CD14-positive monocyte (primary cell): ENCODE data around the gene EEF1AKMT1. TPM values are rescaled to one million over a fixed set of nuclear protein-coding genes. Genes with fewer than 3 reads are reported as not detected.

Experiments used
- DNase-seq, 3 donors: peaks; one replicate each; pipeline ENCODE4 v3.0.0-alpha.2; 2011 to 2022
- H2AFZ ChIP-seq: 2 replicates; pipeline ENCODE4 v1.6.0; 2012; ENCODE audit warnings: mild to moderate bottlenecking, low read depth, low read length, inconsistent platforms; ENCODE audit not compliant: insufficient read depth, poor library complexity, severe bottlenecking
- H3K27ac ChIP-seq, 2 donors: 1 replicate in 1 of 2; 2 replicates in 1 of 2; pipeline ENCODE4 v1.5.1; 2012 to 2013; ENCODE audit warnings: low read length in 2 of 2, control low read depth in 1 of 2, inconsistent platforms in 1 of 2, low read depth in 1 of 2, mild to moderate bottlenecking in 1 of 2
- H3K27me3 ChIP-seq, 2 donors: one replicate each; pipeline versions ENCODE4 v1.6.0 to v1.6.1; 2011 to 2013; ENCODE audit warnings: low read length in 2 of 2; ENCODE audit not compliant: control insufficient read depth in 2 of 2, insufficient read depth in 2 of 2
- H3K36me3 ChIP-seq, 2 donors: replicated peaks in 1 of 2; 1 replicate in 1 of 2; 2 replicates in 1 of 2; pipeline versions ENCODE4 v1.5.1 to v1.6.1; 2012 to 2013; ENCODE audit warnings: low read length in 2 of 2, control low read depth in 1 of 2, inconsistent platforms in 1 of 2, mild to moderate bottlenecking in 1 of 2; ENCODE audit not compliant: insufficient read depth in 2 of 2, control insufficient read depth in 1 of 2
- H3K4me1 ChIP-seq, 2 donors: 1 replicate in 1 of 2; 2 replicates in 1 of 2; pipeline versions ENCODE4 v1.5.1 to v1.6.1; 2012 to 2013; ENCODE audit warnings: low read length in 2 of 2, control low read depth in 1 of 2, inconsistent platforms in 1 of 2, mild to moderate bottlenecking in 1 of 2, moderate library complexity in 1 of 2; ENCODE audit not compliant: insufficient read depth in 2 of 2, control insufficient read depth in 1 of 2
- H3K4me2 ChIP-seq: replicated peaks from 2 replicates; pipeline ENCODE3; 2012; ENCODE audit warnings: low read length, moderate library complexity, mild to moderate bottlenecking; ENCODE audit not compliant: poor library complexity, severe bottlenecking; ENCODE audit errors: extremely low read depth
- H3K4me3 ChIP-seq, 3 experiments: fragments of 200-600 bp in 1 of 3; sonication (generic) in 1 of 3; replicated peaks in 1 of 3; 1 replicate in 2 of 3; 2 replicates in 1 of 3; pipeline ENCODE4 v1.5.1; 2011 to 2013; ENCODE audit warnings: low read length in 3 of 3, mild to moderate bottlenecking in 3 of 3, control low read depth in 2 of 3, low read depth in 2 of 3, inconsistent platforms in 1 of 3, moderate library complexity in 1 of 3
- H3K79me2 ChIP-seq: 2 replicates; pipeline ENCODE4 v1.6.0; 2012; ENCODE audit warnings: mild to moderate bottlenecking, control low read depth, inconsistent platforms, low read length, moderate library complexity; ENCODE audit not compliant: insufficient read depth
- H3K9ac ChIP-seq: 2 replicates; pipeline ENCODE4 v1.6.0; 2017; ENCODE audit warnings: low read length, mild to moderate bottlenecking; ENCODE audit not compliant: insufficient read depth, poor library complexity, severe bottlenecking
- H3K9me3 ChIP-seq, 2 donors: replicated peaks in 1 of 2; 1 replicate in 1 of 2; 2 replicates in 1 of 2; pipeline versions ENCODE4 v1.5.1 to v1.6.1; 2012 to 2013; ENCODE audit warnings: low read length in 2 of 2, control low read depth in 1 of 2; ENCODE audit not compliant: control insufficient read depth in 1 of 2, insufficient read depth in 1 of 2
- H4K20me1 ChIP-seq: 2 replicates; pipeline ENCODE4 v1.6.0; 2012; ENCODE audit warnings: mild to moderate bottlenecking, low read length, control low read depth, moderate library complexity; ENCODE audit not compliant: insufficient read depth
- H3K27ac Mint-ChIP-seq, 7 donors: one replicate each; pipeline ENCODE4 v1.8.0; 2020; ENCODE audit warnings: mild to moderate bottlenecking in 7 of 7, mixed read lengths in 7 of 7, moderate library complexity in 6 of 7, inconsistent platforms in 2 of 7
- H3K27me3 Mint-ChIP-seq, 3 donors: one replicate each; pipeline ENCODE4 v1.8.0; 2021 to 2022; ENCODE audit warnings: low read depth in 3 of 3, mild to moderate bottlenecking in 3 of 3, mixed read lengths in 3 of 3, moderate library complexity in 3 of 3, inconsistent platforms in 1 of 3
- H3K36me3 Mint-ChIP-seq, 2 donors: one replicate each; pipeline ENCODE4 v1.8.0; 2020; ENCODE audit warnings: mixed read lengths in 2 of 2, inconsistent platforms in 1 of 2, mild to moderate bottlenecking in 1 of 2
- H3K4me1 Mint-ChIP-seq: one replicate; pipeline ENCODE4 v1.8.0; 2020; ENCODE audit warnings: mild to moderate bottlenecking, mixed read lengths
- H3K4me3 Mint-ChIP-seq, 2 donors: one replicate each; pipeline ENCODE4 v1.8.0; 2020; ENCODE audit warnings: mild to moderate bottlenecking in 2 of 2, mixed read lengths in 2 of 2, moderate library complexity in 1 of 2
- H3K9me3 Mint-ChIP-seq, 7 donors: one replicate each; pipeline ENCODE4 v1.8.0; 2020 to 2022; ENCODE audit warnings: mixed read lengths in 7 of 7, mild to moderate bottlenecking in 6 of 7, moderate library complexity in 6 of 7, inconsistent platforms in 2 of 7
- WGBS: methylation state at CpG from one replicate; pipeline ENCODE4 v1.1.5; 2013; ENCODE audit warnings: missing lambda C conversion rate; ENCODE audit not compliant: insufficient coverage; 5-methylcytosine and 5-hydroxymethylcytosine counted together
- intact Hi-C, 2 donors: fragments of 100-400 bp; cut with micrococcal nuclease; formaldehyde crosslinking; loops; one replicate each; pipeline versions ENCODE4 v1.15.0 to v1.15.1; 2023
- polyA plus RNA-seq, 3 donors: library from polyadenylated mRNA; depleted of rRNA in 1 of 3; unstranded in 2 of 3; stranded (reverse) in 1 of 3; fragments of 300-500 nt in 2 of 3; fragments of >200 nt in 1 of 3; fragmentation: Illumina TruSeq in 2 of 3; gene quantifications; 1 replicate in 2 of 3; 2 replicates in 1 of 3; pipeline ENCODE4 v1.2.3, GENCODE V29; 2012 to 2021
- TF ChIP-seq, protein P1 (sequence below): fragments of 200-600 bp; IDR thresholded peaks from one replicate; pipeline ENCODE4 v1.8.0; 2022; ENCODE audit warnings: antibody characterized with exemption, mild to moderate bottlenecking

The EEF1AKMT1 gene
- polyA plus RNA-seq, 3 donors: 1.7 to 4.2 (median 4.2) TPM

DNA sequence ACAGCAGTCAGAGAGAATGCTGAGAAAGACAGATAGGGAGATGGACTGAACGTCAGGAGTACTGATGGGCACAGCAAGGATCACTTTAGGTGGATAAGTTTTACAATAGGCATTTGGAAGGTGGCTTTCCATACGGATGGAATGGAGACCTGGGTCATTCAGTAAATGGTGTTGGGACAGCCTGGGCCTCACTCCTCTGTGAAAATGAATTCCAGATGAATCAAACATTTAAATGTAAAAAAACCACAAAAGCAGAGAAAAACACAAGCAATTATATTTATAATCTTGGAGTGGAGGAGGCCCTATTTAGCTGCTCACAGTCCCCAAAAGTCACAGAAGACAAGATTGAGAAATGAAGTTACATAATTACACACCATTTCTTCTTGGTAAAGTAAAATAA is 65.5 kb downstream of the EEF1AKMT1 start:
- no peak overlapping the region for H3K9ac ChIP-seq
- Mint-ChIP-seq H3K9me3 (peaks cover 0 to 2% (median 0%) of the 10 kb centered on the region in 7 donors), H3K4me3 (no peak overlapping the region), H3K36me3 (no peaks in the 10 kb centered on the region), H3K27me3 (peaks cover 13 to 26% (median 21%) of the 10 kb centered on the region in 3 donors), H3K27ac (no peak overlapping the region), H3K4me1 (peaks cover 9% of the 10 kb centered on the region)
- WGBS: 63% methylated on average over 1 of the region's 2 CpGs
- no peak overlapping the region for H3K4me3 ChIP-seq
- intact Hi-C loops: no loop called here
- H3K27ac ChIP-seq: no peak overlapping the region
- H3K4me2 ChIP-seq: no peak overlapping the region
- H3K9me3 ChIP-seq: no peaks in the 10 kb centered on the region
- H4K20me1 ChIP-seq: no peaks in the 10 kb centered on the region
- H2AFZ ChIP-seq: no peak overlapping the region
- peaks cover 2% of the 10 kb centered on the region in 2 donors for H3K4me1 ChIP-seq
- no peak for DNase-seq
- H3K27me3 ChIP-seq: peaks cover 2 to 8% of the 10 kb centered on the region in 2 donors
- no peaks in the 10 kb centered on the region for H3K36me3 ChIP-seq
- TF ChIP-seq, protein P1, sequence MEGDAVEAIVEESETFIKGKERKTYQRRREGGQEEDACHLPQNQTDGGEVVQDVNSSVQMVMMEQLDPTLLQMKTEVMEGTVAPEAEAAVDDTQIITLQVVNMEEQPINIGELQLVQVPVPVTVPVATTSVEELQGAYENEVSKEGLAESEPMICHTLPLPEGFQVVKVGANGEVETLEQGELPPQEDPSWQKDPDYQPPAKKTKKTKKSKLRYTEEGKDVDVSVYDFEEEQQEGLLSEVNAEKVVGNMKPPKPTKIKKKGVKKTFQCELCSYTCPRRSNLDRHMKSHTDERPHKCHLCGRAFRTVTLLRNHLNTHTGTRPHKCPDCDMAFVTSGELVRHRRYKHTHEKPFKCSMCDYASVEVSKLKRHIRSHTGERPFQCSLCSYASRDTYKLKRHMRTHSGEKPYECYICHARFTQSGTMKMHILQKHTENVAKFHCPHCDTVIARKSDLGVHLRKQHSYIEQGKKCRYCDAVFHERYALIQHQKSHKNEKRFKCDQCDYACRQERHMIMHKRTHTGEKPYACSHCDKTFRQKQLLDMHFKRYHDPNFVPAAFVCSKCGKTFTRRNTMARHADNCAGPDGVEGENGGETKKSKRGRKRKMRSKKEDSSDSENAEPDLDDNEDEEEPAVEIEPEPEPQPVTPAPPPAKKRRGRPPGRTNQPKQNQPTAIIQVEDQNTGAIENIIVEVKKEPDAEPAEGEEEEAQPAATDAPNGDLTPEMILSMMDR: no peak
- H3K79me2 ChIP-seq: no peaks in the 10 kb centered on the region

DNA sequence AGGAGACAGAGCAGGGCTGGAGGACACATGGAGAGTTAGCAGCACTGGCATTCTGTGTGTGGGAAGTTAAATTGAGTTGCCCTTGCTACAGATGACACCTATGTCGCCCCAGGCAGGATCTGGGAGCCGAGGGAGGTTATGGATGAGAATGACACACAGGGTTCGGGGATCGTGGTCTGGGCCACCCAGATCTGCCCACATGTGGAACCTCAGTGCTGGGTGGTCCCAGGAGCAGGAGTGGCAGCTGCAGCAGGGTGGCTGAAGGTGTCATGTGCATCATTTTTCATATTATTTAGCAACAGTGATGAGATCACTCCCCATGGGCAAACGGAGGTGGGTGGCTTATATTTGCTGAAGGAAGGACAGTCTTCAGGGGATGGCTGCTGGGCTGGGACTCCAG is 67.1 kb downstream of the EEF1AKMT1 start:
- H3K4me1 Mint-ChIP-seq: peaks cover 15% of the 10 kb centered on the region
- Histone ChIP-seq H2AFZ (no peak overlapping the region), H3K36me3 (no peaks in the 10 kb centered on the region), H3K4me1 (peaks cover 11 to 12% of the 10 kb centered on the region in 2 donors), H4K20me1 (no peaks in the 10 kb centered on the region), H3K27me3 (peaks cover 17 to 22% of the 10 kb centered on the region in 2 donors), H3K9me3 (peaks cover 0 to 3% of the 10 kb centered on the region in 2 donors), H3K79me2 (no peaks in the 10 kb centered on the region), H3K4me2 (no peak overlapping the region), H3K4me3 (no peak overlapping the region), H3K27ac (no peak overlapping the region), H3K9ac (no peak overlapping the region)
- H3K36me3 Mint-ChIP-seq: peaks cover 0 to 2% of the 10 kb centered on the region in 2 donors
- no peak overlapping the region for H3K27ac Mint-ChIP-seq
- 100% methylated on average over 4 of the region's 5 CpGs for WGBS
- H3K4me3 Mint-ChIP-seq: no peak overlapping the region
- intact Hi-C loops: no loop called here
- peaks cover 0 to 7% (median 2%) of the 10 kb centered on the region in 7 donors for H3K9me3 Mint-ChIP-seq
- TF ChIP-seq, protein P1: no peak
- peaks cover 26 to 32% (median 30%) of the 10 kb centered on the region in 3 donors for H3K27me3 Mint-ChIP-seq
- DNase-seq: no peak
